NCI-H510A treated with DMSO at 0.1 percent for 48 hours (cell line): ENCODE results near the gene LIG4.

Experiments
- DNase-seq: peaks from one replicate; lab custom pipeline; 2025; lab: John Stamatoyannopoulos, UW

The LIG4 gene

DNA sequence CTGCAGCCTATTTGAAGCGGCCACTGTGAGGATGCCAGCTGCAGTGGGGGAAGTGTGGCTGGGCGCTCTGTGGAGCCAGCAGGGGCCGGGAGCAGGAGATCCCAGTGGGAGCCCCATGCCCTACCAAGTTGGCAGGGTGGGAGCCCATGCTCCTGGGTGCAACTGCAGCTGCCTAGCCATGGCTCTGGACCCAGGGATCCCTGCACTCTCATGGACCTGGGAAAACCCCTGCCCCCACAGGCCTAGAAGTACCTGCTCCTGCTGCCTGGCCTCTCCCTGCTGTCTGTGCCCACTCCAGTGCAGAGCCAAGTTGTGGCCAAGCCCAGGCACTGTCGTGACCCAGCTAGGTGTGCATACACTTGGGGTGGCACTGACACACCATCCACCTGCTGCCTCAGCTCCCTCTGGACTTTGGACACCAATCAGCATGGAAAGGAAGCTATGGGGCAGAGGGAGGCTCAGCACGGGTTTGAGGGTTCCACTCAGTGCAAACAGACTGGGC is 20.9 kb downstream of the LIG4 start:
- DNase-seq, result no peak

DNA sequence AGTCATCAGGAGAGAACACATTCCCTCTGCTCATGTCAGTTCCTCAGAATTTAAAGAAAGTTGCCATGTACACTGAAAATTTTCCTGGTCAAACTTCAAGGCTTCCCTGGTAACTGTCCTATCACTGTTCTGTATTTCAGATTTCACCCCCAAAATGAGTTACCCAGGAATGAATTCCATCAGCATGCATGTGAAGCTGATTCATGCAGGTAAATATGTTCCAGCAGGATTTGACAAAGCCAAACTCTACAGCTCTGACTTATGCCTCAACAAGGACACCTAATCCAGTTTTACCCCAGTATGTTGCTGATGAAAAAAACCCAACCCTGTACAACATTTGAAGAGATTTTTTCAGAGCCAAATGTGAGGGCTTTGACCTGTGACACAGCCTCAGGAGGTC is 21.5 kb downstream of the LIG4 start:
- DNase-seq, result no peak

DNA sequence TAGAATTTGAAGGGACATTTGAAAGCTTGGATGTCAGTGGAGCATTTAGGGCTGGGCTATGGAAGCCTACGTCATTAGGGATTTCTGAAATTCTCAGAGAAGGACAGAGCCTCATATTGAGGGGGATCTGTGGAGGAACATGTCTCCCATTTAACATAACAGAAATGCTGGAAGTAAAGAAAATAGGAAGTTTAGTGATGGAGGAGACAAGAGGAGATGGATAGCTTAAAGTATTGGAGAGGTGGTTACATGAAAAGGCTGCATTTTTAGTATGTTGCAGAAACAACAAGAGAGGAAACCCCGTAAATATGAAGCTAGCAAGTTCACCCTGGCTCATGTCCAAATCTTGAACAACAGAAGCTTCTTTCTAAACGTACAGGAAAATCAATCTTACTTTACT is 24.4 kb downstream of the LIG4 start:
- no peak for DNase-seq

DNA sequence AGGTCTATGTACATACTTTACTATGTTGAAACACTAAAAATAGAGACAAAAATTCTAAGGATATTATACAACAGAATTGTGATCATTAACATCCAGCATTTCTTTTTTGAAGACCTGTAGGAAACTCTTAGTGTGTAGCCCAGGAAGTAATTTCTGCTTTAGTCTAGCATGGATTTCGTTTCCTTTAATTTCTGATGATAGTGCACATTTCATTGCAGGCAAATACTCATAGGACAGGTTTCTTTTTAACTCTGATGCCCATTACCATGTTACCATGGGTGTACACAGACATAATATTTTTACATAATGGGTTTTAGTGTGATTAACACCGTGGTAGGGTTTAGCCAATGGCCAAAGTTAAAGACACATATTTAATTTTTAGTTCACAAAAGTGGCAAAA is 27.1 kb downstream of the LIG4 start:
- no peak for DNase-seq

DNA sequence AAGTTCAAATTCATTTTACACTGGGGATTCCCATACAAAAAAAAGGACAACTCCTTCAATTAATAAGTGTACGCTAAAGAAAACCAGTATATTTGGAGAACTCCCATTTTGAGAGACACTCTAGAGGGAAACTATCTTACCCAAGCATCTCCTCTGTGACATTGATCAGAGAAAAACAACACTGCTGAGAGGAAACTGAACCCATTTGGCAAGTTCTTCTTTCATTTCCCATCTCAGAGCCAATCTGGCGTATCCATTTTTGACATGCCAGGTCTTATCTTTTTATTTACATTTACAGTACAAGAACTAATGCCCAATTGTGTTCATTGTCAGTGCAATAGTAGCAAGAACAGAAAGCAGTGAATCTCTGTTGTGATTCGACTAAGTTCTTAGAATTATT is 30.1 kb downstream of the LIG4 start:
- no peak for DNase-seq

DNA sequence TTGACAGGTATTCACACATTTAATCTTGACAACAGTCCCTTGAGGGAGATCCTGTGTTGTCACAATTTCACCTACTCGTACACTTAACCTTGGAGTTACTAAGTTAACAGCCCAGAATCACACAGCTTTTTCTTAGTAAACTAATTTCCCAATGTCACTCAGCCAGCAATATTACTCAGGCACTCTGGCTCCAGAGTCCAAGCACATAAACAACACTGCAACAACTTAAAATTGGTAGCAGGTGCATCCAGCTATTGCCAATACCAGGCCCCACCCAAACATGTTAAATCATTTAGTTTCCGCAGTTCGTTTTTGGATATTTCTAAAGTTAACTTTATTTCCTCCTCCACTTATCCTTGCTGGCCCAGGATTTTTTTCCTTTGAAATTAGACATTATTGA is 32.7 kb downstream of the LIG4 start:
- DNase-seq, result no peak

DNA sequence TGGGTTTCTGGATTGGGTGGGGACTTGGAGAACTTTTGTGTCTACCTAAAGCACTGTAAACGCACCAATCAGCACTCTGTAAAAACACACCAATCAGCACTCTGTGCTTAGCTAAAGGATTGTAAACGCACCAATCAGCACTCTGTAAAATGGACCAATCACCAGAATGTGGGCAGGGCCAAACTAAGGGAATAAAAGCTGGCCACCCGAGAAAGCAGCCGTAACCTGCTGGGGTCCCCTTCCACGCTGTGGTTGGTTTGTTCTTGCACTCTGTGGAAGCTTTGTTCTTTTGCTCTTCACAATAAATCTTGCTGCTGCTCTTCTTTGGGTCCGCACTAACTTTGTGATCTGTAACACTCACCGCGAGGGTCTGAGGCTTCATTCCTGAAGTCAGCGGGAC is 37.3 kb downstream of the LIG4 start:
- no peak for DNase-seq

DNA sequence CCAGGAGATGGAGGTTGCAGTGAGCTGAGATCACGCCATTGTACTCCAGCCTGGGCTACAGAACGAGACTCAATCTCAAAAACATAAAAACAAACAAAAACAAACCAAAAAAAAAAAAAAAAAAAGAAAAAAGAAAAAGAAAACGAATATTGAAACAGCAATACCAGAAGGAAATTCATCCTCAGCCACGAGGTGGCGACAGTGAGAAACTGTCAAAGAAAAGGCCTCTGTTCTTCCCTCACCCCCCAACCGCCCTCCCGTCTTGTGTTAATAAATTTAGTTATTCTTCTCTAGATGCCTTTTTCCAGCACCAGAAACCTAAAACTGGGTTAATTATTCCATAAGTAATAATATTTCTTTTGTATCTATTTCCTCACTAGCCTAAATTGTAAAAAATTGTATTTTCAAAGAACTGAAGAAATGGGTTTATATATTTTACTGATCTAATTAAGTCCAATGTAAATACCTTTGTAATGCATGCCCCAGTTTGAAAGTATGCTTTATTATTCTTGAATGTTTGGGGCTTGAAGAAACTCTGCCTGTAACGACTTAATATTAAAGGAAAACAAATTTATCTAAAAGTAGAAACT is 38.6 kb downstream of the LIG4 start:
- DNase-seq, result no peak

DNA sequence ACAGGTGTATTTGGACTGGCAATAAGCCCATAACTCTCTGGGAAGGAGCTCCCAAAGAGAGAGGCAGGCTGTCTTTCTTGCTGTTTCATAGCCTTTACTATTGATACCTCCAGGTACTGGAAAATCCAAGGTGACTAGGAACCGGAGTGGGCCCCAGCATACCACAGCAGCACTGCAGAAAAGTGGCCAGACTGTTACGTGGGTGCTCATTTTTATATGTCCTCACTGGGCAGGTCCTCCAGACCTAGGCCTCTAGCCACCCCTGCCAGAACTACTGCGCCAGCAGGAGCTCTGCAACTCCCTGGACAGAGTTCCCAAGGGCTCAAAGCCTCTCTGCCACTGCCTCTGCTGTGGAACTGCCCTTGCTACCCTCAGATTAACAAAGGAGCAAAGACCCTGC is 46.4 kb downstream of the LIG4 start:
- DNase-seq, result no peak

DNA sequence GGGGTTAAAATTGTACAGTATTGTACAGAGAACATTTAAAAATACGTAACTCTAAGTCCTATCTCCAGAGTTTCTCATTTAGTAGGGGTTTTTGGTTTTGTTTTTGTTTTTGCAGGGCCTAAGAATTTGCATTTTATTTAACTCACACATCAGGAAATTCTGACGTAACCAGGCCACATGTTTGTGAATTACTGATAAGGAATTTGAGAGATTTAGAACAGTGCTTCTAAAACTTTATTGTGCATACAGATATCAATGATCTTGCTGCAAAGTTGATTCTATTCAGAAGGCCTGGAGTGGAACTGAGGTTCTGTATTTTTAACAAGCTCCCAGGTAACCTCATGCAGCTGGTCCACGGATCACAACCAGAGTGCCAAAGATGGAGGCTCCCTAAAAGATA is 49.3 kb downstream of the LIG4 start:
- no peak for DNase-seq

DNA sequence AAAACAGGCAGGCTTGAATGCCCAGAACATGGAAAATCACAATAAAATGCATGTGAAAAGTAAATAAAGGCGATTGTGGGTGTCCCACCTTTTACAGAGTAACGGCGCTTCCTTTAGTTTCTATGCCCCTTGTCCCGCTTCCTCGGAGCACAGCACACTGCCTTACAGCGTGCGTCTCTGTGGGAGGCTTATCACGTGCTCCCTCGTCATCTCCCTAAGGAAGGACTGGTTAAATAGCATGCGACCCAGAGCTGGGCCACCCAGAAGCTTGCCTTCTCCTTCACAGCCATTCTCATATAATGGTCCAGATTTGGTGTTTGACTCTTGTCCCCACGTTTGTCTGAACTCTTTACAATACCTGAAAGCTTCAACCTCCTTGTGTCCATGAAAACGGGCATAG is 56.6 kb downstream of the LIG4 start:
- DNase-seq, result no peak
